Astrocyte (in vitro differentiated cells and primary cell): Measurements from ENCODE around the gene MSS51.

Experiments used
- CTCF ChIP-seq: IDR thresholded peaks from 2 replicates; pipeline ENCODE4 v1.5.1; 2011; ENCODE audit warnings: low read depth, mild to moderate bottlenecking, inconsistent platforms, low read length, moderate library complexity; ENCODE audit not compliant: insufficient read depth
- EZH2 ChIP-seq: IDR thresholded peaks from 2 replicates; pipeline ENCODE4 v1.6.1; 2012; ENCODE audit warnings: mild to moderate bottlenecking, low read length, inconsistent platforms; ENCODE audit not compliant: insufficient read depth

GRCh38 chr10:73465978-73466726 lies 32.8 kb upstream of the MSS51 start:
- TF ChIP-seq CTCF (no peak), EZH2 (no peak)
